ENCODE measurements around the gene KIFC1.

GRCh38 chr6:33446356-33446755, 54.7 kb downstream of the KIFC1 start:
- TF ChIP-seq, protein P1, sequence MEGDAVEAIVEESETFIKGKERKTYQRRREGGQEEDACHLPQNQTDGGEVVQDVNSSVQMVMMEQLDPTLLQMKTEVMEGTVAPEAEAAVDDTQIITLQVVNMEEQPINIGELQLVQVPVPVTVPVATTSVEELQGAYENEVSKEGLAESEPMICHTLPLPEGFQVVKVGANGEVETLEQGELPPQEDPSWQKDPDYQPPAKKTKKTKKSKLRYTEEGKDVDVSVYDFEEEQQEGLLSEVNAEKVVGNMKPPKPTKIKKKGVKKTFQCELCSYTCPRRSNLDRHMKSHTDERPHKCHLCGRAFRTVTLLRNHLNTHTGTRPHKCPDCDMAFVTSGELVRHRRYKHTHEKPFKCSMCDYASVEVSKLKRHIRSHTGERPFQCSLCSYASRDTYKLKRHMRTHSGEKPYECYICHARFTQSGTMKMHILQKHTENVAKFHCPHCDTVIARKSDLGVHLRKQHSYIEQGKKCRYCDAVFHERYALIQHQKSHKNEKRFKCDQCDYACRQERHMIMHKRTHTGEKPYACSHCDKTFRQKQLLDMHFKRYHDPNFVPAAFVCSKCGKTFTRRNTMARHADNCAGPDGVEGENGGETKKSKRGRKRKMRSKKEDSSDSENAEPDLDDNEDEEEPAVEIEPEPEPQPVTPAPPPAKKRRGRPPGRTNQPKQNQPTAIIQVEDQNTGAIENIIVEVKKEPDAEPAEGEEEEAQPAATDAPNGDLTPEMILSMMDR (IDR thresholded peaks at IDR 0.05): no peak
- no peak for TF ChIP-seq POLR2A (IDR thresholded peaks at IDR 0.05)

Data from lower leg skin (tissue), 3 donors.